Gastroesophageal sphincter (tissue), 3 donors: ENCODE data around the gene FREM2.

Experiments
- CTCF ChIP-seq, 4 experiments: fragments of 200-600 bp in 2 of 4; fragments of 450-650 bp in 2 of 4; sonication (generic) in 1 of 4; IDR thresholded peaks; one replicate each; pipeline ENCODE4 v1.5.1; 2017 to 2019; ENCODE audit warnings: antibody characterized with exemption in 4 of 4, mild to moderate bottlenecking in 2 of 4, moderate library complexity in 2 of 4
- POLR2AphosphoS5 ChIP-seq: sonication (generic); formaldehyde crosslinking; IDR thresholded peaks from one replicate; pipeline ENCODE4 v1.6.1; 2017; ENCODE audit warnings: antibody characterized with exemption

DNA sequence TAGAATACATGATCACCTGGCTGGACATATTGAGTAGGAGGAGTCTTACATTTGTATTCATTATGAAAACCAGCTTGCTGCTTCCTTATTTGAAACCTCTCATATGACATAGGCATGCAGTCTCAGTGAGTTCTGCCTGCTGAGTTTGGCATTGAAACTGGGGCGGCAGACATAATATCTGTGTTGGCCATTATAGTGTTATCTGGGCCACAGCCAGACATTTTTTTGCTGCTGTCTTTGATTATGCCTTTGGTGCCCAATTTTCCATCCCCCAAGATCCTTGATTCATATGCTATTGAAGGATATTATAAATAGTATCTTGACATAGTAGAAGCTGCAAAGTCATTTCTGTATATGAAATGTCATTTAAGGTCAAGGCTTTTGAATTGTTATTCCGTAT lies 15.8 kb downstream of the FREM2 start:
- TF ChIP-seq CTCF (IDR thresholded peaks at IDR 0.05) (no peak), POLR2AphosphoS5 (no peak)
